ENCODE data around the gene FOXL2NB.

DNA sequence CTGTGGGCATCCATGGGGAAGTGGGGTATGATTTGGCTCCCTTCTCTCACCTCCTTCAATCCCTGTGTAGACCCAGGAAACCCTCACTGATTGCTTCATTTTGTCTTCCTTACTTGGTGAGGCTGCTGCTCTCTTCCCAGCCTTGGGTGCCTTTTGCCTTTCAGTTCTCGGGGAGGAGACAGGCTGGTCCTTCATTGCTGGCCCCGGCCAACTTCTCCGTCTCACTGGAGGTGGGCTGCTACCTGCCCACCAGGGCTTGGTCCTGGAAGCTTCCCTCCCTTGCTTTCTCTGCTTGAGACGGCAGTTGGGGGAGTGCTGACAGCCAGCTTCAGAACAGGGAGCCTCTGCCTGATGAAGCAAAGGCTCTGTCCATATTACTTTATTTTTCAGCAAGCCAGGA is 4.7 kb upstream of the FOXL2NB start:
- no peak for TF ChIP-seq POLR2A (IDR thresholded peaks at IDR 0.05)
- TF ChIP-seq, protein P1, sequence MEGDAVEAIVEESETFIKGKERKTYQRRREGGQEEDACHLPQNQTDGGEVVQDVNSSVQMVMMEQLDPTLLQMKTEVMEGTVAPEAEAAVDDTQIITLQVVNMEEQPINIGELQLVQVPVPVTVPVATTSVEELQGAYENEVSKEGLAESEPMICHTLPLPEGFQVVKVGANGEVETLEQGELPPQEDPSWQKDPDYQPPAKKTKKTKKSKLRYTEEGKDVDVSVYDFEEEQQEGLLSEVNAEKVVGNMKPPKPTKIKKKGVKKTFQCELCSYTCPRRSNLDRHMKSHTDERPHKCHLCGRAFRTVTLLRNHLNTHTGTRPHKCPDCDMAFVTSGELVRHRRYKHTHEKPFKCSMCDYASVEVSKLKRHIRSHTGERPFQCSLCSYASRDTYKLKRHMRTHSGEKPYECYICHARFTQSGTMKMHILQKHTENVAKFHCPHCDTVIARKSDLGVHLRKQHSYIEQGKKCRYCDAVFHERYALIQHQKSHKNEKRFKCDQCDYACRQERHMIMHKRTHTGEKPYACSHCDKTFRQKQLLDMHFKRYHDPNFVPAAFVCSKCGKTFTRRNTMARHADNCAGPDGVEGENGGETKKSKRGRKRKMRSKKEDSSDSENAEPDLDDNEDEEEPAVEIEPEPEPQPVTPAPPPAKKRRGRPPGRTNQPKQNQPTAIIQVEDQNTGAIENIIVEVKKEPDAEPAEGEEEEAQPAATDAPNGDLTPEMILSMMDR (IDR thresholded peaks at IDR 0.05), result no peak
